GM19324 (cell line): Measurements from ENCODE around the gene MSH5.
"Not testable (repeated sequence)": the region's sequence is repeated elsewhere in the genome, so short reads cannot be mapped to it uniquely, and the experiment has no call there.

ENCODE experiments used
- ATAC-seq: cut with Tn5 transposase; IDR thresholded peaks from one replicate; pipeline ENCODE4 v1.9.1; 2021; ENCODE audit warnings: mild to moderate bottlenecking, moderate library complexity; ENCODE audit not compliant: unreplicated experiment, low FRiP score

The MSH5 gene

DNA sequence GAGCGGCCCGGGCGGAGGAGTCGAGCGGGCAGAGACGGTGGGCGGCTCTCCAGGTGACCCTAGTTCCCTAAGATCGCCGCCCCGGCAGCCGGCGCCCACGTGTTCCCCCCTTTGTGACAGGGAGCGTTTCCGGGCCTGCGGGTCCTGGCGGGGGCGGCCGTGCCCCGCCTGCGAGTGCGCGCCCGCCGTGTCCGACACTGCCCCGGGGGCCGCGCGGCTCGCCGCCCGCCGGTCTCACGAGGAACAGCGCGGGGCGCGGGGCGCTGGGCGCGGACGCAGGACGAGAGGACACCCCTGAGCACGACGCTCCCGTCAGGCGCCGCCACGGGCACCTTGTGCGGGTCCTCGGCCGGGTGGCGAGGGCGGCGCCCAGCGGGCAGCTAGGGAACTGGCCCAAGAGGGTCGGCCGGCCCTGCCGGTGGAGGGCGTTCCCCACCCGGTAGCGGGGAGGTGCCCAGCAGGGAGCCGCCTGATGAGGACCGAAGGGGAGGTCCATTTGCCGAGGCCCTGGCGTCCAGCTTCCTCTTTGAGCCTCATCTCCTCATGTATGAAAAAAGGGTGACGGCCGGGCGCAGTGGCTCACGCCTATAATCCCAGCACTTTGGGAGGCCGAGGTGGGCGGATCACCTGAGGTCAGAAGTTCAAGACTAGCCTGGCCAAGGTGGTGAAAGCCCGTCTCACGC is 56.0 kb downstream of the MSH5 start, which contains the start of gene VARS1:
Gene VARS1, minus strand, starts transcription at position 137 of the 683 bp plus-strand sequence. CDS start 535 bp downstream, outside the sequence.
- peak; percentile 84 for ATAC-seq

- no peak for ATAC-seq
These were observed 57.2 kb downstream of the MSH5 start for GRCh38 chr6:31796993-31797385.

DNA sequence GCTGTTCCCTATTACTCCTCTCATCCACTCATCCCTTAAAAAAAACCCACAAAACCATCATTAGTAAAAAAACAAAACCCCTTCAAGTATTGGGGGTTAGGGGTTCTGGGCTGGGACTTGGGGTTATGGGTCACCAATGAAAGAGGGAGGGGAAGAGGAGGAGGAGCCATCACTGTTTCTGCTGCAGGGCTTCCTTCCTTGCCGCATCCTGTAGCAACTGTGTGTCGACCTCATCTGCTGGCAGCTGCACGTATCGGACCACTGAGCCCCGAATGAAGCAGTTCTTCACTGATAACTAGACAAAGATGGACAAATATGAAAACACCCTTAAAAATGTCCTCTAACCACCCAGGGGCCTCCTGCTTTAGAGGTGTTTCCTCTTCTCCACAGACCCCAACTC is 57.8 kb downstream of the MSH5 start:
- no peak for ATAC-seq

GRCh38 chr6:31799781-31800180 is 60.0 kb downstream of the MSH5 start:
- no peak for ATAC-seq

DNA sequence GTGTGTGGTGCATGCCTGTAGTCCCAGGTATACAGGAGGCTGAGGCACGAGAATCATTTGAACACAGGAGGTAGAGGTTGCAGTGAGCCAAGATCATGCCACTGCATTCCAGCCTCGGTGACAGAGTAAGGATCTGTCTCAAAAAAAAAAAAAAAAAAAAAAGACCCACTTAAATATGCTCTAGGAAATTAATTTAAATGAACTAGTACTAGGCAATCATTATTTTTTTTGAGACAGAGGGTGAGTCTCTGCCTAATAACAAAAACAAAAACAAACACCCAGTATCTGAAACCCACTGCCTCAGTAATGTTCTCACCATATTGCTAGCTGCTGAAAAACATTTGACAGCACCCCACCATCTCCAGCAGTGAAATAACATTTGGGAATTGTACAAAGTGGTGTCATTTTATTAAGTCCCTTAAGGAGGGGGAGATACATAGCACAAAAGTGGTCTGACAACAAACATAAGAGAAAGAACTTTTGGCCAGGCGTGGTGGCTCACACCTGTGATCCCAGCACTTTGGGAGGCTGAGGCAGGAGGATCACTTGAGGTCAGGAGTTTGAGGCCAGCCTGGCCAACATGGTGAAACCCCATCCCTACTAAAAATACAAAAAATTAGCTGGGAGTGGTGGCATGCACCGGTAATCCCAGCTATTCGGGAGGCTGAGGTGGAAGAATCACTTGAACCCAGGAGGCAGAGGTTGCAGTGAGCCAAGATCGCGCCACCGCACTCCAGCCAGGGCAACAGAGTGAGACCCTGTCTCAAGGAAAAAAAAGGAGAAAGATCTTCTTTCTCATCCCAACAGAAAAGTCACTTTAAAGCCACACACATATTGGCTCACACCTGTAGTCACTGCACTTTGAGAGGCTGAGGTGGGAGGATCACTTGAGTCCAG is 61.5 kb downstream of the MSH5 start:
- ATAC-seq, result not testable (repeated sequence)

DNA sequence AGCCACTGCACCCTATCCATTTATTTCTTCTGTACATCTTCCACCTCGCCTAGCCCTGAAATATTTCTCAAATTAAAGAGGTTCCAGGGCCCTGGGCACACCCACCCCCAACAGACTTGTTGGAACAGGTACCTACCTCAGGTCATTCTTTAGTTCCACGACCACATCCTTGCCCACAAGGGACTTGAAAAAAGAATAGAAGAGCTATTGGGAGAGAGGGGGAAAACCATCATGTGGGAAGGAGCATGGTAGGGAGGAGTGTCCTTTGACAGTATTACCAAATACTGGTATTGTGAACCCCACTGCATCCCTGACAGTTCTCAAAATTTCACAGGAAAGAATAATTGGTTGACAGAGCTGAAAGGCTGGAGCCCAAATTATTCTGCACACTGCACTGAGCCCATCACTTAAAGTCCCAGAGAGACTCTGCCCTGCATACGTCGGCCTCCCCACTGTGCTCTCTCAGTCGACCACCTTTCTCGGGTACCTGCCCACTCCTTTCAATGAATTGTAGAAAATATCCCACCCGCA is 66.2 kb downstream of the MSH5 start:
- ATAC-seq, result no peak

GRCh38 chr6:31806470-31807272 is 66.9 kb downstream of the MSH5 start, which contains the start of gene LSM2:
LSM2 (minus strand) TSS chr6:31806966; CDS start chr6:31806757, 209 bp downstream.
- peak; percentile 96 for ATAC-seq

- ATAC-seq, result not testable (repeated sequence)
These were observed 68.8 kb downstream of the MSH5 start for GRCh38 chr6:31808599-31808998.

DNA sequence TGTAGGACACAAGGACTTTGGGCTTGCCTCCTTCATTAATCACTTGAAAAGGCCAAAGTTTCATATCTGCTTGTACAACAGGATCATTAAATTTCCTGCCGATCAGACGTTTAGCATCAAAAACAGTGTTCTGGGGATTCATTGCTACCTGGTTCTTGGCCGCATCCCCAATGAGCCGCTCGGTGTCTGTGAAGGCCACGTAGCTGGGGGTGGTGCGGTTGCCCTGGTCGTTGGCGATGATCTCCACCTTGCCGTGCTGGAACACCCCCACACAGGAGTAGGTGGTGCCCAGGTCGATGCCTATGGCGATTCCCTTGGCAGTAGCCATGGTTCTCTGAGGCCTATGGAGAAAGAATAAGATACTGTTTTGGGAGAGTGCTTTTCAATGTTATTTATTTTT is 71.8 kb downstream of the MSH5 start:
- no peak for ATAC-seq
